SJSA1 (cell line): Measurements from ENCODE around the gene TXNDC2. TPM values are rescaled to one million over a fixed set of nuclear protein-coding genes. Genes with fewer than 3 reads are reported as not detected.
"Not testable (repeated sequence)": the region's sequence is repeated elsewhere in the genome, so short reads cannot be mapped to it uniquely, and the experiment has no call there.

Source experiments
- DNase-seq, 2 experiments: peaks; one replicate each; pipeline ENCODE4 v3.0.0-alpha.2; 2015 to 2020; ENCODE audit warnings: low spot score in 2 of 2, low read depth in 1 of 2
- H3K27ac ChIP-seq: fragments of 250-450 bp; sonication (Bioruptor Pico); 2 replicates; pipeline ENCODE4 v1.5.1; 2020; ENCODE audit warnings: mild to moderate bottlenecking, moderate library complexity
- H3K27me3 ChIP-seq: fragments of 250-450 bp; sonication (Bioruptor Pico); replicated peaks from 2 replicates; pipeline ENCODE4 v1.5.1; 2020; ENCODE audit warnings: mild to moderate bottlenecking, moderate library complexity
- H3K36me3 ChIP-seq: fragments of 250-450 bp; sonication (Bioruptor Pico); 2 replicates; pipeline ENCODE4 v1.5.1; 2020; ENCODE audit warnings: mild to moderate bottlenecking
- H3K4me1 ChIP-seq: fragments of 250-450 bp; sonication (Bioruptor Pico); replicated peaks from 2 replicates; pipeline ENCODE4 v1.6.1; 2021; ENCODE audit warnings: mild to moderate bottlenecking
- H3K4me3 ChIP-seq: fragments of 250-450 bp; sonication (Bioruptor Pico); 2 replicates; pipeline ENCODE4 v1.5.1; 2020; ENCODE audit warnings: mild to moderate bottlenecking
- H3K9me3 ChIP-seq: fragments of 250-450 bp; sonication (Bioruptor Pico); replicated peaks from 2 replicates; pipeline ENCODE4 v1.5.1; 2020; ENCODE audit warnings: mild to moderate bottlenecking
- total RNA-seq: library from RNA; depleted of rRNA; stranded (reverse); fragments of >200 nt; shearing (Covaris generic); gene quantifications from 2 replicates; pipeline ENCODE4 v1.2.3, GENCODE V29; 2014

Gene TXNDC2
- total RNA-seq, 1 experiment from 2014 or later: 0.05 TPM

- no peak overlapping the region for H3K4me3 ChIP-seq
- H3K27ac ChIP-seq: no peak overlapping the region
- H3K4me1 ChIP-seq: peaks cover 22% of the 10 kb centered on the region
- no peak for DNase-seq
- H3K9me3 ChIP-seq: no peaks in the 10 kb centered on the region; the same call in 1 of the 2 replicates
- no peaks in the 10 kb centered on the region for H3K27me3 ChIP-seq
- H3K36me3 ChIP-seq: no peaks in the 10 kb centered on the region
Observed at GRCh38 chr18:9878783-9879242, 7.0 kb upstream of the TXNDC2 start.

GRCh38 chr18:9884090-9884489 lies 1.7 kb upstream of the TXNDC2 start:
- Histone ChIP-seq H3K4me3 (no peak overlapping the region), H3K27ac (no peak overlapping the region), H3K9me3 (no peaks in the 10 kb centered on the region; the same call in 1 of the 2 replicates), H3K36me3 (no peaks in the 10 kb centered on the region), H3K4me1 (no peaks in the 10 kb centered on the region), H3K27me3 (no peaks in the 10 kb centered on the region)
- DNase-seq: no peak

GRCh38 chr18:9884532-9885140 lies 1.1 kb upstream of the TXNDC2 start:
- no peak overlapping the region for H3K27ac ChIP-seq
- H3K36me3 ChIP-seq: no peaks in the 10 kb centered on the region
- DNase-seq: no peak
- H3K27me3 ChIP-seq: no peaks in the 10 kb centered on the region
- H3K9me3 ChIP-seq: no peaks in the 10 kb centered on the region; the same call in 1 of the 2 replicates
- no peaks in the 10 kb centered on the region for H3K4me1 ChIP-seq
- no peak overlapping the region for H3K4me3 ChIP-seq

DNA sequence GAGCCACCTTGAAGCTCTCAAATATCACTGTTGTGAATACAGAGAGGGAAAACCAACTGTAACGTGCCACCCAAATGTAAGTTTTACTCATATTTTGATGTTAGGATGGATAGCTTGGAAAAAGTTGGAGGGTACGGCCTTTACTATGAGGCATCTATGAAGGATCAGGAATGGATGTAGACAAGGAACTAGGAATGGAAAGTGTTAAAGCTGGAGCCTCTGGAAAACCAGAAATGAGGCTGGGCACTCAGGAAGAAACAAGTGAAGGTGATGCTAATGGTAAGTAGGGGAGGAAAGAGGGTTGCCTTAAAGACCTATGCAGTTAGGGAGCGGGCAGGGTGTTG lies 204 bp downstream of the TXNDC2 start:
- Histone ChIP-seq H3K9me3 (no peaks in the 10 kb centered on the region; the same call in 1 of the 2 replicates), H3K27me3 (no peaks in the 10 kb centered on the region), H3K27ac (no peak overlapping the region), H3K4me3 (no peak overlapping the region), H3K36me3 (no peaks in the 10 kb centered on the region), H3K4me1 (no peaks in the 10 kb centered on the region)
- no peak for DNase-seq

DNA sequence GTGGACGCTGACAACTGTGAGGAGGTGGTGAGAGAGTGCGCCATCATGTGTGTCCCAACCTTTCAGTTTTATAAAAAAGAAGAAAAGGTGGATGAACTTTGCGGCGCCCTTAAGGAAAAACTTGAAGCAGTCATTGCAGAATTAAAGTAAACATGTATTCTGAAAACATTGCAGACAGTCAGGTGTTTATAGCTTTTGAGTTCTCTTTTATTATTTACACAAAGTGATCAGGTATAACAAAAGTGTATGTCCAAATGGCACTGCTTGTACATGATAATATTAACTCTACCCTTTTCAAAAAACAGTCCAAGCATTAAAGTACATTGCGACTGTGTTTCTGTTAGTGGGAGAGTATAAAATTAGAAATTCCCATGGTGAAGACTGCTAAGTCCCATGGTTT lies 2.2 kb downstream of the TXNDC2 start:
- Histone ChIP-seq H3K27ac (no peak overlapping the region), H3K36me3 (no peaks in the 10 kb centered on the region), H3K27me3 (no peaks in the 10 kb centered on the region), H3K4me3 (no peak overlapping the region), H3K9me3 (no peaks in the 10 kb centered on the region; the same call in 1 of the 2 replicates), H3K4me1 (no peaks in the 10 kb centered on the region)
- DNase-seq: no peak

DNA sequence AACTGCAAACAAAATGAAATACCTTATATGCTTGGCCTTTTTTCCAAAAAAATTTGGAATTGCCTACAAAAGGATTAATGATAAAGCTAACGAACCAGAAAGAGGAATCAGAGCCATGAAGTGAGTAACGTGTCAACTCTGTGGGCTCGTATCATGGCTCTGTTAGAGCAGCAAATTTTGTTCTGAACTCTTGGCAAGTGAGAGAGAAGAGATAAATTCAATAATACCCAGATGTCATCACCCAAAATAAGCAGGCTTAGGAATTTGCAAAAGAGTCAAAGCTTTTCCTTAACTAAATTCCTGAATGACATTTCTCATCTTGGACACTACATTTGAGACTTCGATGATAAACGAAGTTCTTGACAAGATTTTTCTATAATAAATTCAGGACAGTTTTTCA lies 4.4 kb downstream of the TXNDC2 start:
- H3K36me3 ChIP-seq: no peaks in the 10 kb centered on the region
- no peak overlapping the region for H3K27ac ChIP-seq
- no peaks in the 10 kb centered on the region for H3K4me1 ChIP-seq
- DNase-seq: no peak
- no peaks in the 10 kb centered on the region for H3K27me3 ChIP-seq
- H3K4me3 ChIP-seq: no peak overlapping the region
- H3K9me3 ChIP-seq: no peaks in the 10 kb centered on the region

- H3K4me1 ChIP-seq: no peaks in the 10 kb centered on the region
- no peaks in the 10 kb centered on the region for H3K9me3 ChIP-seq
- no peak overlapping the region for H3K4me3 ChIP-seq
- H3K36me3 ChIP-seq: no peaks in the 10 kb centered on the region
- no peak for DNase-seq
- no peaks in the 10 kb centered on the region for H3K27me3 ChIP-seq
- H3K27ac ChIP-seq: no peak overlapping the region
Observed at GRCh38 chr18:9890957-9891356, 5.2 kb downstream of the TXNDC2 start.

DNA sequence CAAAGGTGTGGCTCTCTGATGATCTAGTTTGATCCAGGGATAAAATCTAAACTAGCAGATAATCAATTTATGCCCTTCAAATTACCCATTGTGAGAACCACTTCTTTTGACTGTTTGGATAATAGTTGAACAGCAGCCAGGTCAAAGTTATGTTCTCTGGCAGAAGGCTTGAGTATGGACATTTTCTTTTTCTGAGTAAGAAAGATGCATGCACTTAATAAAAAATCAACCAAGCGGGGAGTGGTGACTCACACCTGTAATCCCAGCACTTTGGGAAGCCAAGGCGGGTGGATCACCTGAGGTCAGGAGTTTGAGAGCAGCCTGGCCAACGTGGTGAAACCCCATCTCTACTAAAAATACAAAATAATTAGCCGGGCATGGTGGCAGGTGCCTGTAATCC lies 5.7 kb downstream of the TXNDC2 start:
- H3K27me3 ChIP-seq, H3K36me3 ChIP-seq, H3K4me1 ChIP-seq, H3K4me3 ChIP-seq, H3K27ac ChIP-seq, DNase-seq, H3K9me3 ChIP-seq: not testable (repeated sequence)

- Histone ChIP-seq H3K27me3 (no peaks in the 10 kb centered on the region), H3K27ac (no peak overlapping the region), H3K36me3 (no peaks in the 10 kb centered on the region), H3K4me3 (no peak overlapping the region), H3K4me1 (0 out of 2 replicates have a peak, but pooled peaks cover 4% of the 10 kb centered on the region), H3K9me3 (no peaks in the 10 kb centered on the region)
- no peak for DNase-seq
Observed at GRCh38 chr18:9894454-9895068, 8.8 kb downstream of the TXNDC2 start.

DNA sequence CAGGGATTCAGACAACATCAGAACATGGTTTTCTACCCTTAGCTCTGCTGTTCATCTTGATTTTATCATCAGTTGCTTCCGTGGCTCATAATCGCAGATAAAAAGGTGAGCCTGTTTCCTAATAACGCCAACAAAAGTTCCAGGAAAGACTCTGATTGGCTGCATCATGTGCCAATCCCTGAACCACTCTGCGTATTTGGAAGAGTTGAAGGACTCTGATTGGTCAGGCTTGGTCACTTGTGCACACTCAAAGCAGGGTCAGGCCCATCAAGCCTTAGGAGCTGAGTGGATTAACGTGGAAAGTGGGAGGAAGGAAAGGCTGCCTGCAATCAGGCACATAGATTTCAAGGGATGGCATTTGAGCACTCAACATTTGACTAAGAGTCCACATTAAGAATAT lies 11.4 kb downstream of the TXNDC2 start:
- H3K36me3 ChIP-seq: no peaks in the 10 kb centered on the region
- DNase-seq: no peak

DNA sequence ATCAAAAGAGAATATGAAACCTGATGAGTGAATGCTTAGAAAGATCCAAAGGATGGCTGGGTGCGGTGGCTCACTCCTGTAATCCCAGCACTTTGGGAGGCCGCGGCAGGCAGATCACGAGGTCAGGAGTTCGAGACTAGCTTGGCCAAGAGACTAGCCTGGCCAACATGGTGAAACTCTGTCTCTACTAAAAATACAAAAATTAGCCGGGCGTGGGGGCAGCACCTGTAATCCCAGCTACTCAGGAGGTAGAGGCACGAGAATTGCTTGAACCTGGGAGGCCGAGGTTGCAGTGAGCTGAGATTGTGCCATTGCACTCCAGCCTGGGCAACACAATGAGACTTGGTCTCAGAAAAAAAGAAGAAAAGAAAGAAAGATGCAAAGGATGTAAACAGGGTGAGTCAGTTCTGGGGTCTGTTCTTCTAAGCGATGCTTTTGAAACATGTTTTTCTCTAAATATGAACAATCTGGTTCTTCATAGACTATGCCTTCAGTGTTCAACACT lies 12.1 kb downstream of the TXNDC2 start:
- not testable (repeated sequence) for DNase-seq, H3K27me3 ChIP-seq, H3K36me3 ChIP-seq, H3K27ac ChIP-seq, H3K4me3 ChIP-seq, H3K9me3 ChIP-seq, H3K4me1 ChIP-seq

More for the DNA sequence above, 11.4 kb downstream of the TXNDC2 start:
- Histone ChIP-seq H3K27ac (no peak overlapping the region), H3K9me3 (no peaks in the 10 kb centered on the region), H3K27me3 (no peaks in the 10 kb centered on the region), H3K4me3 (no peak overlapping the region), H3K4me1 (0 out of 2 replicates have a peak, but pooled peaks cover 4% of the 10 kb centered on the region)

DNA sequence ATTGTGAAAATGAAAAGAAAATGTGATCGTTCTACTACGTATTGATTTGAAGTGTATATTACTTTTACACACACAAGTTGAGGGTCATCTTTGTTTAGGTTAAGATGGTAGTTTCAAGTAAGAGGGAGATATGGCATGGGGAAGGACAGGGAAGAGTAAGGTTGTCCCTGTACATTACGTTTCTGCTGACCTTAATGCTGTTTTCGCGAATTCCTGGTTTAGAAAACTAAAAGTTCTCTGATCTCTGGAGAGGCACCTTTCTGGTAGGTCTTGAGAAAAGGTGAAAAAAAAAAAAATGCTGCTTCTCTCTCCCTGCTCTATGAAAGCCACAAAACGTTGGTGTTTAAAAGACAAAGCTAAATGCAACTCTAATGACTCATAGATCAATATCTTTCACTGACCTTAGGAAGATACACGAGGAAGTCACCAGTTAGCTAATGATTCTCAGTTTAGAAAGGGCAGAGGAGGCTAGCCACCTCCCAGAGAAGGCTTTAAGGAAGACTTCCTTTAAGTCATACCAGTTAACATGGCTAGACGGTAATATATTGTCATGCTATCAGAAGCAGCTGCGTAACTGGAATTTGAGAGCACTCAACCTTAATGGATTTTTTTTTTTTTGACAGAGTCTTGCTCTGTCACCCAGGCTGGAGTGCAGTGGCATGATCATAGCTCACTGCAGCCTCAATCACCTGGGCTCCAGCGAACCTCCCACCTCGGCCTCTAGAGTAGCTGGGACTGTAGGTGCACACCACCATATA lies 13.2 kb downstream of the TXNDC2 start:
- 0 out of 2 replicates have a peak, but pooled peaks cover 4% of the 10 kb centered on the region for H3K4me1 ChIP-seq
- no peak overlapping the region for H3K27ac ChIP-seq
- no peaks in the 10 kb centered on the region for H3K9me3 ChIP-seq
- no peak overlapping the region for H3K4me3 ChIP-seq
- DNase-seq: no peak
- H3K27me3 ChIP-seq: no peaks in the 10 kb centered on the region
- no peaks in the 10 kb centered on the region for H3K36me3 ChIP-seq

DNA sequence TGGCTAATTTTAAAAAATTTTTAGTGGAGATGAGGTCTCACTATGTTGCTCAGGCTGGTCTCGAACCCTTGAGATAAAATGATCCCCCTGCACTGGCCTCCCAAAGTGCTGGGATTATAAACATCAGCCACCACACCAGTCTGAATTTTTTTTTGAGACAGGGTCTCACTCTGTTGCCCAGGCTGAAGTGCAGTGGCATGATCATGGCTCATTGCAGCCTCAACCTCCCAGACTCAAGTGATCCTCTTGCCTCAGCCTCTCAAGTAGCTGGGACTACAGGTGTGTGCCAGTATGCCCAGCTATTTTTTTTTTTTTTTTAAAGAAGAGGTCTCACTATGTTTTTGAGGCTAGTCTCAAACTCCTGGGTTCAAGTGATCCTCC lies 13.8 kb downstream of the TXNDC2 start:
- H3K4me3 ChIP-seq, H3K4me1 ChIP-seq, H3K27ac ChIP-seq: not testable (repeated sequence)

DNA sequence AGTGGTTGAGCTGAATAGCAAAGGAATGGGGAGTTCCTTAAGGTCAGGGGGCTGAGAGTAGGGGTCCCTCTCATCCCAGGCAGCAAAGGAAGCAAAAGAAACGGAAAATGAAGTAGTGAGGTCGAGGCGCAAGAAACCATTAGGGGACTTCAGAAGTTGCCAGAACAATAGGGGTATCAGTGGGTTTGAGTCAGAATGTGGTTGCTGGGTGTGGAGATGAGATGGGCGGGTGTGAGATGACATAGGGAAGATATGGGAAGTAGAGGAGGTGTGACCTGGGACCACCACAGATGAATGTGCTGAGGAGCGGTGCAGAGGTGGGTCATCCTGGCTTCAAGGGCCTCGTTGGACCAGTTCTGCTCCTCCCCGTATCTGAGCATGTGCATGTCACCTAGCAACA lies 14.9 kb downstream of the TXNDC2 start:
- H3K36me3 ChIP-seq: no peaks in the 10 kb centered on the region
- no peak for DNase-seq
- no peak overlapping the region for H3K4me3 ChIP-seq
- no peaks in the 10 kb centered on the region for H3K9me3 ChIP-seq
- no peaks in the 10 kb centered on the region for H3K27me3 ChIP-seq
- H3K27ac ChIP-seq: no peak overlapping the region
- 0 out of 2 replicates have a peak, but pooled peaks cover 4% of the 10 kb centered on the region for H3K4me1 ChIP-seq

More for the DNA sequence above, 13.8 kb downstream of the TXNDC2 start:
- not testable (repeated sequence) for DNase-seq, H3K27me3 ChIP-seq, H3K36me3 ChIP-seq, H3K9me3 ChIP-seq
